ENCODE data around the gene IRAK2.
"Not testable (repeated sequence)": the region's sequence is repeated elsewhere in the genome, so short reads cannot be mapped to it uniquely, and the experiment has no call there.

- not testable (repeated sequence) for TF ChIP-seq EZH2phosphoT487, CTCF (IDR thresholded peaks at IDR 0.05)
These were observed 546 bp upstream of the IRAK2 start for GRCh38 chr3:10164201-10164545.
